HEK293T (cell line): Measurements from ENCODE around the gene CD209.

Experiments used
- ARNT ChIP-seq: fragments of 450-650 bp; IDR thresholded peaks from 2 replicates; pipeline ENCODE4 v1.6.1; 2017; ENCODE audit warnings: mild to moderate bottlenecking
- BHLHE40 ChIP-seq: fragments of 450-650 bp; IDR thresholded peaks from 2 replicates; pipeline ENCODE4 v1.6.1; 2016; ENCODE audit warnings: mild to moderate bottlenecking, moderate library complexity, borderline replicate concordance
- FOXK2 ChIP-seq: fragments of 450-650 bp; IDR thresholded peaks from 2 replicates; pipeline ENCODE4 v1.6.1; 2016; ENCODE audit warnings: mild to moderate bottlenecking
- FOXM1 ChIP-seq: fragments of 450-650 bp; IDR thresholded peaks from 2 replicates; pipeline ENCODE4 v1.6.1; 2017; ENCODE audit warnings: mild to moderate bottlenecking, borderline replicate concordance
- L3MBTL2 ChIP-seq: fragments of 450-650 bp; conservative IDR thresholded peaks from 2 replicates; pipeline ENCODE4 v1.6.1; 2016; ENCODE audit warnings: mild to moderate bottlenecking
- SP1 ChIP-seq: fragments of 450-650 bp; IDR thresholded peaks from 2 replicates; pipeline ENCODE4 v1.6.1; 2017
- SUZ12 ChIP-seq: fragments of 450-650 bp; IDR thresholded peaks from 2 replicates; pipeline ENCODE4 v1.6.1; 2016; ENCODE audit warnings: mild to moderate bottlenecking
- ZNF384 ChIP-seq: fragments of 450-650 bp; IDR thresholded peaks from 2 replicates; pipeline ENCODE4 v1.6.1; 2016

GRCh38 chr19:7720351-7720750, 27.0 kb downstream of the CD209 start:
- TF ChIP-seq FOXK2 (no peak), FOXM1 (no peak), L3MBTL2 (no peak), BHLHE40 (no peak), SP1 (no peak), ZNF384 (no peak), ARNT (no peak), SUZ12 (no peak)
